Keratinocyte (primary cell): ENCODE results near the gene STK38. TPM values are rescaled to one million over a fixed set of nuclear protein-coding genes. Genes with fewer than 3 reads are reported as not detected.

ENCODE experiments used
- DNase-seq: peaks from one replicate; pipeline ENCODE4 v3.0.0-alpha.2; 2011; ENCODE audit warnings: low read depth, missing footprints, low spot score
- FAIRE-seq: peaks from 2 replicates; lab custom pipeline; 2011; peaks lifted over from hg19 to GRCh38; lab: Jason Lieb, UNC
- H2AFZ ChIP-seq: 2 replicates; pipeline ENCODE4 v1.6.0; 2012; ENCODE audit warnings: low read length, control low read depth, inconsistent platforms; ENCODE audit not compliant: control insufficient read depth
- H3K27ac ChIP-seq: 2 replicates; pipeline ENCODE4 v1.5.1; 2011; ENCODE audit warnings: low read length; ENCODE audit not compliant: control insufficient read depth, insufficient read depth
- H3K27me3 ChIP-seq: 3 replicates; pipeline ENCODE4 v1.6.0; 2011; ENCODE audit warnings: low read length; ENCODE audit not compliant: control insufficient read depth, insufficient read depth; ENCODE audit errors: extremely low read depth
- H3K36me3 ChIP-seq, 2 experiments: 2 replicates in 1 of 2; 3 replicates in 1 of 2; pipeline ENCODE4 v1.5.1; 2011; ENCODE audit warnings: low read length in 2 of 2, mild to moderate bottlenecking in 1 of 2; ENCODE audit not compliant: control insufficient read depth in 2 of 2, insufficient read depth in 2 of 2; ENCODE audit errors: extremely low read depth in 1 of 2
- H3K4me1 ChIP-seq: 3 replicates; pipeline ENCODE4 v1.5.1; 2011; ENCODE audit warnings: low read length; ENCODE audit not compliant: control insufficient read depth, insufficient read depth; ENCODE audit errors: extremely low read depth
- H3K4me2 ChIP-seq: 3 replicates; pipeline ENCODE4 v1.6.0; 2011; ENCODE audit warnings: low read depth, low read length; ENCODE audit not compliant: control insufficient read depth, insufficient read depth; ENCODE audit errors: extremely low read depth
- H3K4me3 ChIP-seq, 3 experiments: fragments of 200-600 bp in 1 of 3; sonication (generic) in 1 of 3; 2 replicates in 2 of 3; 3 replicates in 1 of 3; pipeline ENCODE4 v1.5.1; 2011 to 2016; ENCODE audit warnings: low read length in 3 of 3, mild to moderate bottlenecking in 3 of 3, control low read depth in 2 of 3, inconsistent platforms in 1 of 3, low read depth in 1 of 3, mixed read lengths in 1 of 3, mixed run types in 1 of 3, moderate library complexity in 1 of 3; ENCODE audit not compliant: control insufficient read depth in 2 of 3, insufficient read depth in 2 of 3; ENCODE audit errors: extremely low read depth in 1 of 3
- H3K79me2 ChIP-seq: 2 replicates; pipeline ENCODE4 v1.6.0; 2012; ENCODE audit warnings: low read length; ENCODE audit not compliant: control insufficient read depth, insufficient read depth
- H3K9ac ChIP-seq: 3 replicates; pipeline ENCODE4 v1.6.0; 2011; ENCODE audit warnings: low read length; ENCODE audit not compliant: control insufficient read depth, insufficient read depth; ENCODE audit errors: extremely low read depth
- H3K9me1 ChIP-seq: 3 replicates; pipeline ENCODE4 v1.6.0; 2011; ENCODE audit warnings: low read length; ENCODE audit not compliant: control insufficient read depth, insufficient read depth; ENCODE audit errors: extremely low read depth
- H3K9me3 ChIP-seq: 2 replicates; pipeline ENCODE4 v1.5.1; 2012; ENCODE audit warnings: low read depth, low read length; ENCODE audit not compliant: control insufficient read depth
- H4K20me1 ChIP-seq: 3 replicates; pipeline ENCODE4 v1.6.0; 2011; ENCODE audit warnings: low read length; ENCODE audit not compliant: control insufficient read depth, insufficient read depth; ENCODE audit errors: extremely low read depth
- EZH2 ChIP-seq: IDR thresholded peaks from one replicate; pipeline ENCODE4 v1.6.1; 2012; ENCODE audit warnings: inconsistent platforms, mild to moderate bottlenecking, low read length, moderate library complexity
- dilution Hi-C: fragments of 300-500 bp; cut with MboI; formaldehyde crosslinking; loops from one replicate; pipeline ENCODE4 v1.7.0; 2020; ENCODE audit warnings: low sequenced_read_pairs; ENCODE audit not compliant: extremely low pct_ligation_motif_present
- polyA plus RNA-seq, 5 experiments: library from polyadenylated mRNA; depleted of rRNA in 3 of 5; stranded (reverse) in 3 of 5; stranded (forward) in 1 of 5; unstranded in 1 of 5; fragments of >200 nt; gene quantifications; 1 replicate in 1 of 5; 2 replicates in 3 of 5; 3 replicates in 1 of 5; pipeline versions ENCODE4 v1.2.1 to v1.2.3, GENCODE V29; 2011 to 2012; ENCODE audit warnings: missing spikeins in 2 of 5, low read depth in 1 of 5, low replicate concordance in 1 of 5
- TF ChIP-seq, protein P1 (sequence below), 3 experiments: IDR thresholded peaks in 1 of 3; conservative IDR thresholded peaks in 1 of 3; optimal IDR thresholded peaks in 1 of 3; 2 replicates in 2 of 3; 3 replicates in 1 of 3; pipeline versions ENCODE3 to v1.5.1; 2011; ENCODE audit warnings: low read length in 3 of 3, mild to moderate bottlenecking in 3 of 3, moderate library complexity in 2 of 3, control low read depth in 1 of 3, inconsistent platforms in 1 of 3; ENCODE audit not compliant: insufficient read depth in 2 of 3; ENCODE audit errors: extremely low read depth in 1 of 3

STK38 gene
- polyA plus RNA-seq, 1 donor (not counting 4 experiments of a cell fraction or from before 2014, with no cell fraction given), result 24.4 TPM

GRCh38 chr6:36563237-36563927, 16.1 kb upstream of the STK38 start:
- H3K4me1 ChIP-seq, result no peaks in the 10 kb centered on the region

DNA sequence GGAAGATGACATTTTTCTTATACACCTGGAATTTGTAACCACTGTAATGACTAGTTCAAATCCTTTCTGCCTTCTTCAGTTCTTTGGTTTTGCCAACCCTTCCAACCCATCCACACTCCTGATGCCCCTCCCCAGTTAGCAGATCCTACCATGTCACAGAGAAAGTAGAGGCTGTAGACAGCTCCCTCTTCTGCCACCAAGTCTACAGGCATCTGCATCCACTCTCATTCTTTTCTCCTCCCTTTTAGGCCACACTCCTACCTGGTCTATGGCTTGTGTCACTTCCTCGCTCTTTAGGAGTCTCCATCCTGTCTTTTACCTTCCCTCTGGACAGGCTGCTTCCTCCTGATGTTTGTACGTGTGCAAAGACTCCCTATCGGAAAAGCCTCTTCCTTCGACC, 13.5 kb upstream of the STK38 start:
- Histone ChIP-seq H3K4me3 (no peak overlapping the region), H2AFZ (no peak overlapping the region), H3K27ac (no peak overlapping the region), H3K36me3 (no peaks in the 10 kb centered on the region), H3K9me1 (no peaks in the 10 kb centered on the region), H3K4me2 (no peak overlapping the region), H3K27me3 (no peaks in the 10 kb centered on the region), H3K9me3 (no peaks in the 10 kb centered on the region), H3K79me2 (no peaks in the 10 kb centered on the region), H3K9ac (no peak overlapping the region), H4K20me1 (no peaks in the 10 kb centered on the region), H3K4me1 (no peaks in the 10 kb centered on the region)
- DNase-seq (no peak), FAIRE-seq (no peak)
- TF ChIP-seq, protein P1, sequence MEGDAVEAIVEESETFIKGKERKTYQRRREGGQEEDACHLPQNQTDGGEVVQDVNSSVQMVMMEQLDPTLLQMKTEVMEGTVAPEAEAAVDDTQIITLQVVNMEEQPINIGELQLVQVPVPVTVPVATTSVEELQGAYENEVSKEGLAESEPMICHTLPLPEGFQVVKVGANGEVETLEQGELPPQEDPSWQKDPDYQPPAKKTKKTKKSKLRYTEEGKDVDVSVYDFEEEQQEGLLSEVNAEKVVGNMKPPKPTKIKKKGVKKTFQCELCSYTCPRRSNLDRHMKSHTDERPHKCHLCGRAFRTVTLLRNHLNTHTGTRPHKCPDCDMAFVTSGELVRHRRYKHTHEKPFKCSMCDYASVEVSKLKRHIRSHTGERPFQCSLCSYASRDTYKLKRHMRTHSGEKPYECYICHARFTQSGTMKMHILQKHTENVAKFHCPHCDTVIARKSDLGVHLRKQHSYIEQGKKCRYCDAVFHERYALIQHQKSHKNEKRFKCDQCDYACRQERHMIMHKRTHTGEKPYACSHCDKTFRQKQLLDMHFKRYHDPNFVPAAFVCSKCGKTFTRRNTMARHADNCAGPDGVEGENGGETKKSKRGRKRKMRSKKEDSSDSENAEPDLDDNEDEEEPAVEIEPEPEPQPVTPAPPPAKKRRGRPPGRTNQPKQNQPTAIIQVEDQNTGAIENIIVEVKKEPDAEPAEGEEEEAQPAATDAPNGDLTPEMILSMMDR (optimal IDR thresholded peaks at IDR 0.05 in 1 of 3, IDR thresholded peaks at IDR 0.05 in 1 of 3, conservative IDR thresholded peaks at IDR 0.05 in 1 of 3; ENCODE audit: extremely low read depth in 1 of 3, insufficient read depth in 2 of 3, low read length in 3 of 3), result no peak
- no peak for TF ChIP-seq EZH2
- dilution Hi-C loops, result no loop called here

More at GRCh38 chr6:36563237-36563927, 16.1 kb upstream of the STK38 start:
- H3K36me3 ChIP-seq, result no peaks in the 10 kb centered on the region
- no peak overlapping the region for H2AFZ ChIP-seq
- no peaks in the 10 kb centered on the region for H3K9me3 ChIP-seq
- no peaks in the 10 kb centered on the region for H3K9me1 ChIP-seq
- H3K79me2 ChIP-seq, result no peaks in the 10 kb centered on the region
- no peak overlapping the region for H3K4me2 ChIP-seq
- H3K27me3 ChIP-seq, result no peaks in the 10 kb centered on the region
- H3K4me3 ChIP-seq, result no peak overlapping the region
- DNase-seq, result no peak
- dilution Hi-C loops, result no loop called here
- no peak overlapping the region for H3K9ac ChIP-seq
- H4K20me1 ChIP-seq, result no peaks in the 10 kb centered on the region
- H3K27ac ChIP-seq, result no peak overlapping the region
- FAIRE-seq, result no peak
- TF ChIP-seq, protein P1 (optimal IDR thresholded peaks at IDR 0.05 in 1 of 3, IDR thresholded peaks at IDR 0.05 in 1 of 3, conservative IDR thresholded peaks at IDR 0.05 in 1 of 3; ENCODE audit: extremely low read depth in 1 of 3, insufficient read depth in 2 of 3, low read length in 3 of 3), result no peak
- no peak for TF ChIP-seq EZH2
